Measurements from ENCODE around the gene PDE11A. TPM values are rescaled to one million over a fixed set of nuclear protein-coding genes. Genes with fewer than 3 reads are reported as not detected.
"Not testable (repeated sequence)": the region's sequence is repeated elsewhere in the genome, so short reads cannot be mapped to it uniquely, and the experiment has no call there.

PDE11A gene
- total RNA-seq, 1 donor from 2014 or later: not detected

DNA sequence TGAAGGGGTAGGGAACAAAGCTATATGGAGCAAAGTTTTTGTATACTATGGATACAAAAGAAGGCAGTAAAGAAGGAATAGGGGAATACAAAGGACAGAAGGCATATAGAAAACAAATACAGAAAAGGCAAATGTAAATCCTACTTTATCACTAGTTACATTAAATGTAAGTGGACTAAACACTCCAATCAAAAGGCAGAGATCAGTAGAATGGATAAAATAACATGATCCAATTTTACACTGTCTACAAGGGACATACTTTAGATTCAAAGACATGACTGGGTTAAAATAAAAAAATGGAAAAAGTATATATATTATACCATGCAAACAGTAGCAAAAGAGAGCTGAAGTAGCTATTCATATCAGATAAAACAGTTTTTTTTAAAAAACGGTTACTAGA, 215.0 kb downstream of the PDE11A start:
- CTCF ChIA-PET: no interaction called here
- no peak overlapping the region for H3K4me3 Mint-ChIP-seq
- no peaks in the 10 kb centered on the region for H3K27me3 Mint-ChIP-seq
- no peaks in the 10 kb centered on the region for H3K4me1 Mint-ChIP-seq
- H3K27ac Mint-ChIP-seq: no peak overlapping the region
- intact Hi-C loops (cut with micrococcal nuclease): no loop called here
- TF ChIP-seq, protein P1, sequence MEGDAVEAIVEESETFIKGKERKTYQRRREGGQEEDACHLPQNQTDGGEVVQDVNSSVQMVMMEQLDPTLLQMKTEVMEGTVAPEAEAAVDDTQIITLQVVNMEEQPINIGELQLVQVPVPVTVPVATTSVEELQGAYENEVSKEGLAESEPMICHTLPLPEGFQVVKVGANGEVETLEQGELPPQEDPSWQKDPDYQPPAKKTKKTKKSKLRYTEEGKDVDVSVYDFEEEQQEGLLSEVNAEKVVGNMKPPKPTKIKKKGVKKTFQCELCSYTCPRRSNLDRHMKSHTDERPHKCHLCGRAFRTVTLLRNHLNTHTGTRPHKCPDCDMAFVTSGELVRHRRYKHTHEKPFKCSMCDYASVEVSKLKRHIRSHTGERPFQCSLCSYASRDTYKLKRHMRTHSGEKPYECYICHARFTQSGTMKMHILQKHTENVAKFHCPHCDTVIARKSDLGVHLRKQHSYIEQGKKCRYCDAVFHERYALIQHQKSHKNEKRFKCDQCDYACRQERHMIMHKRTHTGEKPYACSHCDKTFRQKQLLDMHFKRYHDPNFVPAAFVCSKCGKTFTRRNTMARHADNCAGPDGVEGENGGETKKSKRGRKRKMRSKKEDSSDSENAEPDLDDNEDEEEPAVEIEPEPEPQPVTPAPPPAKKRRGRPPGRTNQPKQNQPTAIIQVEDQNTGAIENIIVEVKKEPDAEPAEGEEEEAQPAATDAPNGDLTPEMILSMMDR (IDR thresholded peaks at IDR 0.05): no peak
- DNase-seq (no peak), ATAC-seq (ENCODE audit: low read depth) (no peak)
- H3K9me3 Mint-ChIP-seq: peaks cover 11% of the 10 kb centered on the region
- POLR2A ChIA-PET: no interaction called here
- H3K36me3 Mint-ChIP-seq (ENCODE audit: low read depth): no peaks in the 10 kb centered on the region

DNA sequence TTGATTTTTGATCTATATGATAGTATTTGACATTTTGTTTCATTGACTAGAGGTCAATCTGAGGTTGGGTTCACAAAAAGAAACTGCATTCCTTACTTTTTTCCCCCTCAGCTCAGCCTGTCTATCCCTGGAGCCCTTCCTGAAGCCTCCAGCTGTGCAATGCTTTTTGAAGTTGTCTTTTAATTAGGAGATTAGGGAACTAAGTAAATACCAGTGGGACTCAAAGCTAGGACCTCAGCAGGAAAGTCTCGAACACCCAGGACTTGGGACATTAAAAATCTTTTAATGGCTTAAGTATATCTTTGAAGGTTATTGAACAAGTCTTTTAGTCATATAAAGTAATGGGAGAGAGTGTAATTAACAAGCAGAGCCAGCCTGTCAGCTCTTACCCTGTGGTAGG, 220.2 kb downstream of the PDE11A start:
- H3K27ac Mint-ChIP-seq: no peak overlapping the region
- ATAC-seq (ENCODE audit: low read depth) (no peak), DNase-seq (no peak)
- peaks cover 7% of the 10 kb centered on the region for H3K9me3 Mint-ChIP-seq
- TF ChIP-seq, protein P1 (IDR thresholded peaks at IDR 0.05): no peak
- ChIA-PET POLR2A (no interaction called here), CTCF (no interaction called here)
- H3K4me3 Mint-ChIP-seq: no peak overlapping the region
- no peaks in the 10 kb centered on the region for H3K36me3 Mint-ChIP-seq (ENCODE audit: low read depth)
- H3K4me1 Mint-ChIP-seq: no peaks in the 10 kb centered on the region
- intact Hi-C loops (cut with micrococcal nuclease): no loop called here
- no peaks in the 10 kb centered on the region for H3K27me3 Mint-ChIP-seq

DNA sequence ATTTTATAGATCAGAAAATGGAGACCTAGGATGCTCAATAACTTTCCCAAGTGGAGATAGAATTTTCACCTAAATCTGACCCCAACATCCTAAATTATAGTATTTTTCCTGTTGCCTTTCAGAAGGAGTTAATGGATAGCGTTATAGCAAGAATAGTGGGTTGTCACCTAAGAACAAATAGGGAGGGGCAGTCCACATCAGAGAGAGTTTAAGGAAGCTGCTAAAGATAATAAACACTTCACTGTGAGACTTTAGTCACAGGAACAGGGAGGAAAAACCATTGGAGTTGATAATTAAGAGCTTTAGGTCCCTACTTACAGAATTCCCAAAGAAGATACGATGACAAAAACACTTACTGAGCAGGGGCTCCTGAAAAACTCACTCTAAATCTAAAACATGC, 229.4 kb downstream of the PDE11A start:
- TF ChIP-seq, protein P1 (IDR thresholded peaks at IDR 0.05): no peak
- Mint-ChIP-seq H3K36me3 (ENCODE audit: low read depth) (no peaks in the 10 kb centered on the region), H3K4me3 (no peak overlapping the region), H3K9me3 (no peaks in the 10 kb centered on the region), H3K27ac (no peak overlapping the region), H3K4me1 (no peaks in the 10 kb centered on the region), H3K27me3 (peaks cover 3% of the 10 kb centered on the region)
- no peak for DNase-seq
- intact Hi-C loops (cut with micrococcal nuclease): no loop called here
- ChIA-PET CTCF (no interaction called here), POLR2A (no interaction called here)
- ATAC-seq (ENCODE audit: low read depth): no peak

DNA sequence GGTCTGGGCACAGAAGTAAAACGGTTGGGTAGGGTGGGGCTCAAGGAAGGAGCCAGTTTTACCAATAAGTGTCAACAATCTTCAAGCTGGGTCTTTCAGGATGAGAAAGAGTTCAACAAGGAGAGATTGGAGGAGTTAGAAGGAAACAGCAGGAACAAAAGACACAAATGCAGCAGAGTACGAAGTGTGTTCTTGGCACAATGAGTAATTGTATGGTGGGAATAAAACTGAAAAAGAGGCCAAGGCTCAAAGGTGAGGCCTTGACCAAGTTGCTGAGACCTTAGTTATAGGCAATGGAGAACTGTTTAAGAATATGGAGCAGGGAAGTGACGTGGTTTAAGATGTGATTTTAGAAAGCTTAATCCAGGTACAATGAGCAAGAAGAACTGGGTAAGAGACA, 230.3 kb downstream of the PDE11A start:
- POLR2A ChIA-PET: no interaction called here
- Mint-ChIP-seq H3K4me3 (no peak overlapping the region), H3K9me3 (peaks cover 3% of the 10 kb centered on the region), H3K36me3 (ENCODE audit: low read depth) (no peaks in the 10 kb centered on the region), H3K4me1 (no peaks in the 10 kb centered on the region), H3K27ac (no peak overlapping the region), H3K27me3 (peaks cover 3% of the 10 kb centered on the region)
- no peak for ATAC-seq (ENCODE audit: low read depth)
- intact Hi-C loops (cut with micrococcal nuclease): no loop called here
- no peak for DNase-seq
- TF ChIP-seq, protein P1 (IDR thresholded peaks at IDR 0.05): no peak
- CTCF ChIA-PET: no interaction called here

DNA sequence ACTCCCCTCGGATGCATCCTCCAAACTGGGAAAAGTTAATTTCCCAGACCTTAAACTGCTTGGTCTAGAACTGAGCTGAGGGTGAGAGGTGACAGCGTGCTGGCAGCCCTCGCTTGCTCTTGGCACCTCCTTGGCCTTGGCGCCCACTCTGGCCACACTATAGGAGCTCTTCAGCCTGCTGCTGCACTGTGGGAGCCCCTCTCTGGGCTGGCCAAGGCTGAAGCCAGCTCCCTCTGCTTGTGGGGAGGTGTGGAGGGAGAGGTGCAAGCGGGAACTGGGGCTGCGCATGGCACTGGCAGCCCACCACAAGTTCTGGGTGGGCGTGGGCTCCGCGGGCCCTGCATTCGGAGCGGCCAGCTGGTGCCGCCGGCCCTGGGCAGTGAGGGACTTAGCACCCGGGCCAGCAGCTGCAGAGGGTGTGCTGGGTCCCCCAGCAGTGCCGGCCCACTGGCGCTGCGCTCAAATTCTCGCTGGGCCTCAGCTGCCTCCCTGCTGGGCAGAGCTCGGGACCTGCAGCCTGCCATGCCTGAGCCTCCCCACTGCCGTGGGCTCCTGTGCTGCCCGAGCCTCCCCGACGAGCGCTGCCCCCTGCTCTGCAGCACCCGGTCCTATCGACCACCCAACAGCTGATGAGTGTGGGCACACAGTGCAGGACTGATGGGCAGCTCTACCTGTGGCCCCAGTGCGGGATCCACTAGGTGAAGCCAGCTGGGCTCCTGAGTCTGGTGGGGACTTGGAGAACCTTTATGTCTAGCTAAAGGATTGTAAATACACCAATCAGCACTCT, 237.0 kb downstream of the PDE11A start:
- H3K27me3 Mint-ChIP-seq, CTCF ChIA-PET: not testable (repeated sequence)

More for the DNA sequence above, 237.0 kb downstream of the PDE11A start:
- DNase-seq; intact Hi-C loops (cut with micrococcal nuclease); H3K4me1 Mint-ChIP-seq; H3K9me3 Mint-ChIP-seq; ATAC-seq (ENCODE audit: low read depth); H3K36me3 Mint-ChIP-seq (ENCODE audit: low read depth); H3K4me3 Mint-ChIP-seq; POLR2A ChIA-PET; H3K27ac Mint-ChIP-seq: not testable (repeated sequence)
